Measurements from ENCODE around the gene RNPC3. TPM values are rescaled to one million over a fixed set of nuclear protein-coding genes. Genes with fewer than 3 reads are reported as not detected.

Gene RNPC3
- total RNA-seq, 1 donor from 2014 or later: 2.6 TPM

- no peak for TF ChIP-seq CTCF (IDR thresholded peaks at IDR 0.05; ENCODE audit: insufficient read depth, low read length, severe bottlenecking)
- Histone ChIP-seq H3K36me3 (ENCODE audit: control insufficient read depth, insufficient read depth, low read length) (no peaks in the 10 kb centered on the region), H3K27me3 (ENCODE audit: control insufficient read depth, insufficient read depth, low read length) (no peaks in the 10 kb centered on the region), H3K4me3 (ENCODE audit: low read depth, low read length) (no peak overlapping the region)
- peak; percentile 57 for DNase-seq (ENCODE audit: low read depth)
- no peak for FAIRE-seq
Observed at GRCh38 chr1:103517380-103518047, 8.0 kb upstream of the RNPC3 start.

- FAIRE-seq (no peak), DNase-seq (ENCODE audit: low read depth) (no peak)
- Histone ChIP-seq H3K36me3 (ENCODE audit: control insufficient read depth, insufficient read depth, low read length) (no peaks in the 10 kb centered on the region), H3K4me3 (ENCODE audit: low read depth, low read length) (no peak overlapping the region), H3K27me3 (ENCODE audit: control insufficient read depth, insufficient read depth, low read length) (no peaks in the 10 kb centered on the region)
- no peak for TF ChIP-seq CTCF (IDR thresholded peaks at IDR 0.05; ENCODE audit: insufficient read depth, low read length, severe bottlenecking)
Observed at GRCh38 chr1:103520822-103521221, 4.7 kb upstream of the RNPC3 start.

- DNase-seq (ENCODE audit: low read depth) (no peak), FAIRE-seq (no peak)
- H3K4me3 ChIP-seq (ENCODE audit: low read depth, low read length): no peak overlapping the region
- no peak for TF ChIP-seq CTCF (IDR thresholded peaks at IDR 0.05; ENCODE audit: insufficient read depth, low read length, severe bottlenecking)
- no peaks in the 10 kb centered on the region for H3K36me3 ChIP-seq (ENCODE audit: control insufficient read depth, insufficient read depth, low read length)
- H3K27me3 ChIP-seq (ENCODE audit: control insufficient read depth, insufficient read depth, low read length): no peaks in the 10 kb centered on the region
Observed at GRCh38 chr1:103523346-103523745, 2.2 kb upstream of the RNPC3 start.

- FAIRE-seq: no peak
- TF ChIP-seq CTCF (IDR thresholded peaks at IDR 0.05; ENCODE audit: insufficient read depth, low read length, severe bottlenecking): no peak
- DNase-seq (ENCODE audit: low read depth): peak; percentile 44
Observed at GRCh38 chr1:103525114-103525606, 339 bp upstream of the RNPC3 start.

GRCh38 chr1:103527331-103527730, 1.8 kb downstream of the RNPC3 start:
- no peaks in the 10 kb centered on the region for H3K36me3 ChIP-seq (ENCODE audit: control insufficient read depth, insufficient read depth, low read length)
- no peak for TF ChIP-seq CTCF (IDR thresholded peaks at IDR 0.05; ENCODE audit: insufficient read depth, low read length, severe bottlenecking)
- FAIRE-seq (no peak), DNase-seq (ENCODE audit: low read depth) (no peak)
- H3K4me3 ChIP-seq (ENCODE audit: low read depth, low read length): no peak overlapping the region
- no peaks in the 10 kb centered on the region for H3K27me3 ChIP-seq (ENCODE audit: control insufficient read depth, insufficient read depth, low read length)

More at GRCh38 chr1:103525114-103525606, 339 bp upstream of the RNPC3 start:
- H3K27me3 ChIP-seq (ENCODE audit: control insufficient read depth, insufficient read depth, low read length): no peaks in the 10 kb centered on the region
- peak overlapping the region; percentile 19 for H3K4me3 ChIP-seq (ENCODE audit: low read depth, low read length)
- H3K36me3 ChIP-seq (ENCODE audit: control insufficient read depth, insufficient read depth, low read length): no peaks in the 10 kb centered on the region

GRCh38 chr1:103529746-103530145, 4.2 kb downstream of the RNPC3 start:
- FAIRE-seq: no peak

More at GRCh38 chr1:103529746-103530145, 4.2 kb downstream of the RNPC3 start:
- TF ChIP-seq CTCF (IDR thresholded peaks at IDR 0.05; ENCODE audit: insufficient read depth, low read length, severe bottlenecking): no peak
- peak; percentile 30 for DNase-seq (ENCODE audit: low read depth)
- no peaks in the 10 kb centered on the region for H3K27me3 ChIP-seq (ENCODE audit: control insufficient read depth, insufficient read depth, low read length)
- no peaks in the 10 kb centered on the region for H3K36me3 ChIP-seq (ENCODE audit: control insufficient read depth, insufficient read depth, low read length)
- H3K4me3 ChIP-seq (ENCODE audit: low read depth, low read length): no peak overlapping the region

All from bronchial epithelial cell (primary cell).